BJ (cell line): ENCODE results near the gene POLR3H. TPM values are rescaled to one million over a fixed set of nuclear protein-coding genes. Genes with fewer than 3 reads are reported as not detected.

Experiments used
- CTCF ChIA-PET: fragments of 350-600 bp; formaldehyde crosslinking; extraction: SDS; loops from one replicate; lab custom pipeline; 2021; ENCODE audit warnings: antibody characterized with exemption, inconsistent platforms; lab: Yijun Ruan, JAX
- POLR2A ChIA-PET: fragments of 300-600 bp; sonication (Branson Sonifier 250); formaldehyde crosslinking; extraction: SDS; loops from one replicate; lab custom pipeline; 2021; ENCODE audit warnings: antibody characterized with exemption; lab: Charles Lee
- DNase-seq: peaks from one replicate; pipeline ENCODE4 v3.0.0-alpha.2; 2011; ENCODE audit warnings: low read depth
- H3K27me3 ChIP-seq: 2 replicates; pipeline ENCODE4 v1.6.0; 2011; ENCODE audit warnings: low read length; ENCODE audit not compliant: control insufficient read depth, insufficient read depth
- H3K36me3 ChIP-seq: 2 replicates; pipeline ENCODE4 v1.5.1; 2011; ENCODE audit warnings: low read length; ENCODE audit not compliant: control insufficient read depth, insufficient read depth
- H3K4me3 ChIP-seq: 2 replicates; pipeline ENCODE4 v1.5.1; 2011; ENCODE audit warnings: low read depth, mild to moderate bottlenecking, control low read depth, low read length
- polyA plus RNA-seq: library from polyadenylated mRNA; depleted of rRNA; stranded (reverse); fragments of >200 nt; gene quantifications from 2 replicates; pipeline ENCODE4 v1.2.3, GENCODE V29; 2011
- TF ChIP-seq, protein P1 (sequence below): IDR thresholded peaks from 2 replicates; pipeline ENCODE4 v1.5.1; 2011; ENCODE audit warnings: low read depth, mild to moderate bottlenecking, control low read depth, inconsistent platforms, low read length, moderate library complexity; ENCODE audit not compliant: insufficient read depth

POLR3H gene
- polyA plus RNA-seq, 1 experiment: 52.5 TPM

GRCh38 chr22:41565403-41566054, 21.3 kb upstream of the POLR3H start:
- Histone ChIP-seq H3K4me3 (no peak overlapping the region), H3K27me3 (no peaks in the 10 kb centered on the region), H3K36me3 (no peaks in the 10 kb centered on the region)
- peak; percentile 55 for DNase-seq
- TF ChIP-seq, protein P1, sequence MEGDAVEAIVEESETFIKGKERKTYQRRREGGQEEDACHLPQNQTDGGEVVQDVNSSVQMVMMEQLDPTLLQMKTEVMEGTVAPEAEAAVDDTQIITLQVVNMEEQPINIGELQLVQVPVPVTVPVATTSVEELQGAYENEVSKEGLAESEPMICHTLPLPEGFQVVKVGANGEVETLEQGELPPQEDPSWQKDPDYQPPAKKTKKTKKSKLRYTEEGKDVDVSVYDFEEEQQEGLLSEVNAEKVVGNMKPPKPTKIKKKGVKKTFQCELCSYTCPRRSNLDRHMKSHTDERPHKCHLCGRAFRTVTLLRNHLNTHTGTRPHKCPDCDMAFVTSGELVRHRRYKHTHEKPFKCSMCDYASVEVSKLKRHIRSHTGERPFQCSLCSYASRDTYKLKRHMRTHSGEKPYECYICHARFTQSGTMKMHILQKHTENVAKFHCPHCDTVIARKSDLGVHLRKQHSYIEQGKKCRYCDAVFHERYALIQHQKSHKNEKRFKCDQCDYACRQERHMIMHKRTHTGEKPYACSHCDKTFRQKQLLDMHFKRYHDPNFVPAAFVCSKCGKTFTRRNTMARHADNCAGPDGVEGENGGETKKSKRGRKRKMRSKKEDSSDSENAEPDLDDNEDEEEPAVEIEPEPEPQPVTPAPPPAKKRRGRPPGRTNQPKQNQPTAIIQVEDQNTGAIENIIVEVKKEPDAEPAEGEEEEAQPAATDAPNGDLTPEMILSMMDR: no peak
- POLR2A ChIA-PET: no interaction called here
- CTCF ChIA-PET: interaction anchor here (0.6 to 1.9 kb wide), 5 partner anchors 8 to 22 kb away, joined by 3 to 4 read pairs (median 4); partner anchors contain the start of gene POLR3H

- H3K27me3 ChIP-seq: no peaks in the 10 kb centered on the region
- H3K36me3 ChIP-seq: no peaks in the 10 kb centered on the region
- ChIA-PET POLR2A (no interaction called here), CTCF (interaction anchor here (0.9 to 1.4 kb wide), 3 partner anchors 9 to 21 kb away, joined by 3 to 4 read pairs (median 4); partner anchors contain the start of gene POLR3H)
- no peak overlapping the region for H3K4me3 ChIP-seq
- no peak for DNase-seq
- TF ChIP-seq, protein P1: no peak
Measured at GRCh38 chr22:41564563-41564962, 20.3 kb upstream of the POLR3H start.

DNA sequence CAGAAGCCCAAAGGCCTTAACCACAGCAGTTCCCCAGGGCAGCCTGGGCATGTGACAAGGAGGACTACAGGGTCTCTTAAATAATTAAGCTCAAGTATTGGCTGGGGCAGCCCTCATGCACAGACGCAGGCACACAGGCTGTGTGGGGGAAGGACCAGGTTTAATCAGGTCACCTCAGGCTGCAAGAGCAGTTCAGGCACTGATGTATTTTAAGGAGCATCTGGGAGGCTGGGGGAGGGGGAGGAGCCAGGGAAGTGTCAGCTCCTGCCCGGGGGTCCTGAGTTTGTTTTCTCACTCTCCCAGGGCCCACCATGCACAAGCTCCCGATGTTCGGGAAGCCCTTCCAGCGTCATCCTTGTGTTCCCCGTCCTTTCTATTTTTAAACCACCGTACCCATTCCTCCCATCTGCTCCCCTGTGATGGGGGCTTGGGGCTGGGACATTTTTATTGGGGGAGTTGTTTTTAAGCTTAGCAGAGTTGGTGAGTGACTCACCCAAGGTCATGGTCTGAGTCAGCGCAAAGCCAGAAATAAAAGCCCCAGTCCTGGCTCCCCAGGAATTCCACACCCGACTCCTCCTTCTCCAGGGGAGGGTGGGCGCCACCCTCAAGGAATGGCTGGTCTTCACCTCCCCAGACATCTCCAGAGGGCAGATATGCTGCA, 18.9 kb upstream of the POLR3H start:
- TF ChIP-seq, protein P1: no peak
- H3K4me3 ChIP-seq: peak overlapping the region; percentile 19
- POLR2A ChIA-PET: interaction anchor here (1.0 kb wide), 2 partner anchors 19 to 26 kb away, joined by 3 to 5 read pairs; partner anchors contain the start of genes PMM1 and POLR3H
- DNase-seq: peak; percentile 70
- no peaks in the 10 kb centered on the region for H3K36me3 ChIP-seq
- no peaks in the 10 kb centered on the region for H3K27me3 ChIP-seq
- CTCF ChIA-PET: interaction anchor here (0.9 to 4.5 kb wide), 4 partner anchors 19 to 35 kb away, joined by 3 to 20 read pairs (median 6); partner anchors contain the start of genes PMM1 and POLR3H

GRCh38 chr22:41562461-41562860, 18.2 kb upstream of the POLR3H start:
- POLR2A ChIA-PET: no interaction called here
- Histone ChIP-seq H3K4me3 (peak overlapping the region; percentile 67), H3K27me3 (no peaks in the 10 kb centered on the region), H3K36me3 (no peaks in the 10 kb centered on the region)
- TF ChIP-seq, protein P1: no peak
- CTCF ChIA-PET: interaction anchor here (1.4 to 4.5 kb wide), 3 partner anchors 20 to 36 kb away, joined by 3 to 20 read pairs (median 7); partner anchors contain the start of gene PMM1
- no peak for DNase-seq

DNA sequence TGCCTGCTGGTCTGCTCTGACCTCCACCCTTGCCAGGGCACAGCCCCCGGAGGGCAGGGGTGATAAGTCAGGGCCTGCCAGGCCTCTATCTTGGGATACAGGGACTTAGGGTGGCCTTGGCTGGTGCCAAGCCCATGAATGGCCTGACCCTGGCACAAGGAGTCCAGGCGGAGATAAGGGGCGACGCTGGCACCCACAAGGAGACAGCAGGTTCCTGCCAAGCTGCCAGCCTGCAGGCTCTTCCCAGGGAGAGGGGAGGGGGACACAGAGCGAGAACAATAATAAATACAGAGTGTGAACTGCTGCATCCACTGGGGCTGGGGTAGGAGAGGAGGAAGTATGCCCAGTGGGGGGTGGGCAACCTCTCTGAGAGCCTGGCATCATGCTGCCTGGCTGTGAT, 17.5 kb upstream of the POLR3H start:
- TF ChIP-seq, protein P1: no peak
- no peaks in the 10 kb centered on the region for H3K36me3 ChIP-seq
- no peaks in the 10 kb centered on the region for H3K27me3 ChIP-seq
- peak overlapping the region; percentile 67 for H3K4me3 ChIP-seq
- POLR2A ChIA-PET: no interaction called here
- CTCF ChIA-PET: interaction anchor here (0.8 to 4.5 kb wide), 4 partner anchors 16 to 158 kb away, joined by 3 to 20 read pairs (median 6); partner anchors contain the start of gene PMM1
- no peak for DNase-seq
